CD14-positive monocyte (primary cell): Measurements from ENCODE around the gene TMEM236. TPM values are rescaled to one million over a fixed set of nuclear protein-coding genes. Genes with fewer than 3 reads are reported as not detected.

Source experiments
- DNase-seq, 3 donors: peaks; one replicate each; pipeline ENCODE4 v3.0.0-alpha.2; 2011 to 2022
- H2AFZ ChIP-seq: 2 replicates; pipeline ENCODE4 v1.6.0; 2012; ENCODE audit warnings: mild to moderate bottlenecking, low read depth, low read length, inconsistent platforms; ENCODE audit not compliant: insufficient read depth, poor library complexity, severe bottlenecking
- H3K27ac ChIP-seq, 2 donors: 1 replicate in 1 of 2; 2 replicates in 1 of 2; pipeline ENCODE4 v1.5.1; 2012 to 2013; ENCODE audit warnings: low read length in 2 of 2, control low read depth in 1 of 2, inconsistent platforms in 1 of 2, low read depth in 1 of 2, mild to moderate bottlenecking in 1 of 2
- H3K27me3 ChIP-seq, 2 donors: one replicate each; pipeline versions ENCODE4 v1.6.0 to v1.6.1; 2011 to 2013; ENCODE audit warnings: low read length in 2 of 2; ENCODE audit not compliant: control insufficient read depth in 2 of 2, insufficient read depth in 2 of 2
- H3K36me3 ChIP-seq, 2 donors: replicated peaks in 1 of 2; 1 replicate in 1 of 2; 2 replicates in 1 of 2; pipeline versions ENCODE4 v1.5.1 to v1.6.1; 2012 to 2013; ENCODE audit warnings: low read length in 2 of 2, control low read depth in 1 of 2, inconsistent platforms in 1 of 2, mild to moderate bottlenecking in 1 of 2; ENCODE audit not compliant: insufficient read depth in 2 of 2, control insufficient read depth in 1 of 2
- H3K4me1 ChIP-seq, 2 donors: 1 replicate in 1 of 2; 2 replicates in 1 of 2; pipeline versions ENCODE4 v1.5.1 to v1.6.1; 2012 to 2013; ENCODE audit warnings: low read length in 2 of 2, control low read depth in 1 of 2, inconsistent platforms in 1 of 2, mild to moderate bottlenecking in 1 of 2, moderate library complexity in 1 of 2; ENCODE audit not compliant: insufficient read depth in 2 of 2, control insufficient read depth in 1 of 2
- H3K4me2 ChIP-seq: replicated peaks from 2 replicates; pipeline ENCODE3; 2012; ENCODE audit warnings: low read length, moderate library complexity, mild to moderate bottlenecking; ENCODE audit not compliant: poor library complexity, severe bottlenecking; ENCODE audit errors: extremely low read depth
- H3K4me3 ChIP-seq, 3 experiments: fragments of 200-600 bp in 1 of 3; sonication (generic) in 1 of 3; replicated peaks in 1 of 3; 1 replicate in 2 of 3; 2 replicates in 1 of 3; pipeline ENCODE4 v1.5.1; 2011 to 2013; ENCODE audit warnings: low read length in 3 of 3, mild to moderate bottlenecking in 3 of 3, control low read depth in 2 of 3, low read depth in 2 of 3, inconsistent platforms in 1 of 3, moderate library complexity in 1 of 3
- H3K79me2 ChIP-seq: 2 replicates; pipeline ENCODE4 v1.6.0; 2012; ENCODE audit warnings: mild to moderate bottlenecking, control low read depth, inconsistent platforms, low read length, moderate library complexity; ENCODE audit not compliant: insufficient read depth
- H3K9ac ChIP-seq: 2 replicates; pipeline ENCODE4 v1.6.0; 2017; ENCODE audit warnings: low read length, mild to moderate bottlenecking; ENCODE audit not compliant: insufficient read depth, poor library complexity, severe bottlenecking
- H3K9me3 ChIP-seq, 2 donors: replicated peaks in 1 of 2; 1 replicate in 1 of 2; 2 replicates in 1 of 2; pipeline versions ENCODE4 v1.5.1 to v1.6.1; 2012 to 2013; ENCODE audit warnings: low read length in 2 of 2, control low read depth in 1 of 2; ENCODE audit not compliant: control insufficient read depth in 1 of 2, insufficient read depth in 1 of 2
- H4K20me1 ChIP-seq: 2 replicates; pipeline ENCODE4 v1.6.0; 2012; ENCODE audit warnings: mild to moderate bottlenecking, low read length, control low read depth, moderate library complexity; ENCODE audit not compliant: insufficient read depth
- H3K27ac Mint-ChIP-seq, 7 donors: one replicate each; pipeline ENCODE4 v1.8.0; 2020; ENCODE audit warnings: mild to moderate bottlenecking in 7 of 7, mixed read lengths in 7 of 7, moderate library complexity in 6 of 7, inconsistent platforms in 2 of 7
- H3K27me3 Mint-ChIP-seq, 3 donors: one replicate each; pipeline ENCODE4 v1.8.0; 2021 to 2022; ENCODE audit warnings: low read depth in 3 of 3, mild to moderate bottlenecking in 3 of 3, mixed read lengths in 3 of 3, moderate library complexity in 3 of 3, inconsistent platforms in 1 of 3
- H3K36me3 Mint-ChIP-seq, 2 donors: one replicate each; pipeline ENCODE4 v1.8.0; 2020; ENCODE audit warnings: mixed read lengths in 2 of 2, inconsistent platforms in 1 of 2, mild to moderate bottlenecking in 1 of 2
- H3K4me1 Mint-ChIP-seq: one replicate; pipeline ENCODE4 v1.8.0; 2020; ENCODE audit warnings: mild to moderate bottlenecking, mixed read lengths
- H3K4me3 Mint-ChIP-seq, 2 donors: one replicate each; pipeline ENCODE4 v1.8.0; 2020; ENCODE audit warnings: mild to moderate bottlenecking in 2 of 2, mixed read lengths in 2 of 2, moderate library complexity in 1 of 2
- H3K9me3 Mint-ChIP-seq, 7 donors: one replicate each; pipeline ENCODE4 v1.8.0; 2020 to 2022; ENCODE audit warnings: mixed read lengths in 7 of 7, mild to moderate bottlenecking in 6 of 7, moderate library complexity in 6 of 7, inconsistent platforms in 2 of 7
- WGBS: methylation state at CpG from one replicate; pipeline ENCODE4 v1.1.5; 2013; ENCODE audit warnings: missing lambda C conversion rate; ENCODE audit not compliant: insufficient coverage; 5-methylcytosine and 5-hydroxymethylcytosine counted together
- intact Hi-C, 2 donors: fragments of 100-400 bp; cut with micrococcal nuclease; formaldehyde crosslinking; loops; one replicate each; pipeline versions ENCODE4 v1.15.0 to v1.15.1; 2023
- polyA plus RNA-seq, 3 donors: library from polyadenylated mRNA; depleted of rRNA in 1 of 3; unstranded in 2 of 3; stranded (reverse) in 1 of 3; fragments of 300-500 nt in 2 of 3; fragments of >200 nt in 1 of 3; fragmentation: Illumina TruSeq in 2 of 3; gene quantifications; 1 replicate in 2 of 3; 2 replicates in 1 of 3; pipeline ENCODE4 v1.2.3, GENCODE V29; 2012 to 2021
- TF ChIP-seq, protein P1 (sequence below): fragments of 200-600 bp; IDR thresholded peaks from one replicate; pipeline ENCODE4 v1.8.0; 2022; ENCODE audit warnings: antibody characterized with exemption, mild to moderate bottlenecking

The TMEM236 gene
- polyA plus RNA-seq, 3 donors: 0.08 TPM; not detected in 2

- Histone ChIP-seq H4K20me1 (no peaks in the 10 kb centered on the region), H3K27ac (no peak overlapping the region), H3K36me3 (no peaks in the 10 kb centered on the region), H3K79me2 (no peaks in the 10 kb centered on the region), H3K4me3 (no peak overlapping the region), H3K9ac (no peak overlapping the region), H2AFZ (no peak overlapping the region), H3K9me3 (no peaks in the 10 kb centered on the region), H3K4me2 (no peak overlapping the region), H3K27me3 (no peaks in the 10 kb centered on the region), H3K4me1 (peaks cover 31 to 38% of the 10 kb centered on the region in 2 donors)
- Mint-ChIP-seq H3K27ac (peak overlapping the region in 3 of 7 donors; percentile 1 to 78 (median 68)), H3K27me3 (peaks cover 5 to 7% (median 6%) of the 10 kb centered on the region in 3 donors), H3K4me3 (no peak overlapping the region), H3K36me3 (no peaks in the 10 kb centered on the region), H3K4me1 (peaks cover 34% of the 10 kb centered on the region), H3K9me3 (no peaks in the 10 kb centered on the region)
- TF ChIP-seq, protein P1, sequence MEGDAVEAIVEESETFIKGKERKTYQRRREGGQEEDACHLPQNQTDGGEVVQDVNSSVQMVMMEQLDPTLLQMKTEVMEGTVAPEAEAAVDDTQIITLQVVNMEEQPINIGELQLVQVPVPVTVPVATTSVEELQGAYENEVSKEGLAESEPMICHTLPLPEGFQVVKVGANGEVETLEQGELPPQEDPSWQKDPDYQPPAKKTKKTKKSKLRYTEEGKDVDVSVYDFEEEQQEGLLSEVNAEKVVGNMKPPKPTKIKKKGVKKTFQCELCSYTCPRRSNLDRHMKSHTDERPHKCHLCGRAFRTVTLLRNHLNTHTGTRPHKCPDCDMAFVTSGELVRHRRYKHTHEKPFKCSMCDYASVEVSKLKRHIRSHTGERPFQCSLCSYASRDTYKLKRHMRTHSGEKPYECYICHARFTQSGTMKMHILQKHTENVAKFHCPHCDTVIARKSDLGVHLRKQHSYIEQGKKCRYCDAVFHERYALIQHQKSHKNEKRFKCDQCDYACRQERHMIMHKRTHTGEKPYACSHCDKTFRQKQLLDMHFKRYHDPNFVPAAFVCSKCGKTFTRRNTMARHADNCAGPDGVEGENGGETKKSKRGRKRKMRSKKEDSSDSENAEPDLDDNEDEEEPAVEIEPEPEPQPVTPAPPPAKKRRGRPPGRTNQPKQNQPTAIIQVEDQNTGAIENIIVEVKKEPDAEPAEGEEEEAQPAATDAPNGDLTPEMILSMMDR: no peak
- WGBS: 0% methylated on average over 2 of the region's 3 CpGs
- no peak for DNase-seq
- intact Hi-C loops: loop anchor here in 1 of 2 donors (10.0 kb wide), 1 partner anchor 49 kb away; no protein-coding TSS in a partner anchor
These were observed 53.3 kb downstream of the TMEM236 start for GRCh38 chr10:17805330-17805729.

GRCh38 chr10:17805921-17806577 is 54.0 kb downstream of the TMEM236 start:
- no peaks in the 10 kb centered on the region for H3K27me3 ChIP-seq
- H3K9me3 Mint-ChIP-seq: no peaks in the 10 kb centered on the region
- no peak overlapping the region for H3K27ac ChIP-seq
- WGBS: 70% methylated on average over 2 of the region's 7 CpGs
- H3K4me2 ChIP-seq: no peak overlapping the region
- H2AFZ ChIP-seq: no peak overlapping the region
- no peaks in the 10 kb centered on the region for H3K36me3 Mint-ChIP-seq
- intact Hi-C loops: loop anchor here in 1 of 2 donors (10.0 kb wide), 1 partner anchor 49 kb away; no protein-coding TSS in a partner anchor
- peaks cover 5 to 7% (median 6%) of the 10 kb centered on the region in 3 donors for H3K27me3 Mint-ChIP-seq
- DNase-seq: peak in 1 of 3 donors; percentile 44
- no peaks in the 10 kb centered on the region for H3K36me3 ChIP-seq
- H3K4me3 Mint-ChIP-seq: no peak overlapping the region
- no peak overlapping the region for H3K9ac ChIP-seq
- no peak overlapping the region for H3K4me3 ChIP-seq
- TF ChIP-seq, protein P1: peak; percentile 61
- peak overlapping the region in 1 of 7 donors; percentile 7 for H3K27ac Mint-ChIP-seq
- H3K4me1 Mint-ChIP-seq: peaks cover 37% of the 10 kb centered on the region
- no peaks in the 10 kb centered on the region for H3K79me2 ChIP-seq
- H3K4me1 ChIP-seq: peaks cover 31 to 39% of the 10 kb centered on the region in 2 donors
- no peaks in the 10 kb centered on the region for H4K20me1 ChIP-seq
- H3K9me3 ChIP-seq: no peaks in the 10 kb centered on the region
